ENCODE measurements around the gene FRMD4A.

- TF ChIP-seq POLR2AphosphoS5 (IDR thresholded peaks at IDR 0.05) (peak in 2 of 3 donors; percentile 12 to 26), EP300 (IDR thresholded peaks at IDR 0.05; ENCODE audit: low read depth) (no peak), POLR2A (IDR thresholded peaks at IDR 0.05) (no peak), CTCF (IDR thresholded peaks at IDR 0.05) (no peak)
Measured at GRCh38 chr10:13993169-13993568, 337.6 kb downstream of the FRMD4A start.
